Measurements from ENCODE around the gene GABBR1. TPM values are rescaled to one million over a fixed set of nuclear protein-coding genes. Genes with fewer than 3 reads are reported as not detected.
A peak's percentile ranks its signal among the peaks of the same experiment; 100 is the strongest.

Gene GABBR1
- total and polyA plus RNA-seq, 2 donors (not counting 1 experiment from before 2014, with no cell fraction given): 198 to 241 TPM

DNA sequence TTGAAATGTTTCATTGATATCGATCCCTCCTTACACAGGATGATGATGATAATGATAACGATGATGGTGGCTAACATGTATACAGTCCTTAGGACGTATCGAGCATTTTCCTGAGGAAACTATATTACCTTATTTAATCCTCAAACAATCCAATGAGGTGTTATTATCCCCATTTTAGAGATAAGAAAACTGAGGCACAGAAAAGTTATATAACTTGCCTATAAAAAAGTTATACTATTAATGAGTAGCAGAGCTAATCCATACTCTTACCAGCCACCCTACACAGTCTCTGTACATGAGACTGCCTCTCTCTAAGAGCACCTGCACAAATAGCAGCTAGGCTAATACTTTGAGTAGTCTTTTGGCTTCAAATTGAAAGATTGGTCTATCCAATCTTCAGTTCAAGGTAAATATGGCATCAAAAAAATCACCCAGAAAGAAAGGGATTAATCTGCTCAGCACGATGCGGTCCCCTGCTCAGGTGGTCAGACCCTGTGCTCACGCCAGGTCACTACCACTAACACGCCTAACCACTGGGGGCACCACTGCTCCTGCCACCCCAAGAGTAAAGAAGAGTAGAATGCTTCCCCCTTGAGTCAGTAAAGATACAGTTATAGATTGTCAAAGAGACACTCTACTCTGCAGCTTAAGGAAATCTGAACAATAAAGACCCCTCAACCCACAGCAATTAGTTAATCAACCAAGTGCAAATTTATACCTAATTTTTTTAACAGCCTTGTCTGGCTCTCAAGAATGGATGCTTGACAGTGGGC, 15.0 kb downstream of the GABBR1 start:
- Histone ChIP-seq H3K9ac (ENCODE audit: low read length) (no peak overlapping the region), H3K27ac (ENCODE audit: low read length in 2 of 2) (no peak overlapping the region), H3K79me2 (ENCODE audit: control insufficient read depth, insufficient read depth, low read length) (no peaks in the 10 kb centered on the region), H3K4me3 (ENCODE audit: control extremely low read depth in 1 of 5, extremely low read depth in 1 of 5, insufficient read depth in 1 of 5, low read depth in 2 of 5, low read length in 4 of 5) (no peak overlapping the region), H3K4me2 (replicated peaks; ENCODE audit: low read depth, low read length, poor library complexity, severe bottlenecking) (no peak overlapping the region), H3K4me1 (ENCODE audit: control insufficient read depth in 2 of 2, insufficient read depth in 2 of 2, low read length in 2 of 2) (no peaks in the 10 kb centered on the region), H3K27me3 (replicated peaks in 1 of 4; ENCODE audit: control extremely low read depth in 1 of 4, control insufficient read depth in 3 of 4, insufficient read depth in 4 of 4, low read length in 3 of 4) (no peaks in the 10 kb centered on the region), H4K20me1 (ENCODE audit: control insufficient read depth, insufficient read depth, low read length, poor library complexity, severe bottlenecking) (no peaks in the 10 kb centered on the region), H3K9me3 (ENCODE audit: control extremely low read depth in 1 of 3, control insufficient read depth in 2 of 3, insufficient read depth in 1 of 3, low read length in 2 of 3) (no peaks in the 10 kb centered on the region), H2AFZ (ENCODE audit: insufficient read depth, low read depth, low read length, poor library complexity, severe bottlenecking) (no peak overlapping the region), H3K36me3 (replicated peaks in 1 of 2; ENCODE audit: control extremely low read depth in 1 of 2, control insufficient read depth in 1 of 2, extremely low read depth in 1 of 2, insufficient read depth in 2 of 2, low read length in 1 of 2) (peaks cover 2 to 53% of the 10 kb centered on the region in 2 experiments)
- POLR2A ChIA-PET: interaction anchor here (0.6 to 0.7 kb wide), 2 partner anchors 9 to 16 kb away, joined by 3 read pairs; no protein-coding TSS in a partner anchor
- Mint-ChIP-seq H3K27me3 (no peaks in the 10 kb centered on the region), H3K9me3 (ENCODE audit: insufficient read depth) (no peaks in the 10 kb centered on the region), H3K4me1 (no peaks in the 10 kb centered on the region), H3K27ac (no peak overlapping the region), H3K4me3 (no peak overlapping the region)
- ATAC-seq (ENCODE audit: low read depth): peak; percentile 67
- intact Hi-C loops (cut with micrococcal nuclease): no loop called here
- TF ChIP-seq EZH2 (IDR thresholded peaks at IDR 0.05; ENCODE audit: borderline replicate concordance, insufficient read depth, low read depth, low read length, poor library complexity, severe bottlenecking) (no peak), CTCF (IDR thresholded peaks at IDR 0.05) (peak; percentile 38)
- no CpG with 5 or more reads among the region's 8 CpGs for WGBS (ENCODE audit: insufficient coverage)
- DNase-seq: no peak
- CTCF ChIA-PET: interaction anchor here (1.2 to 2.6 kb wide), 4 partner anchors 9 to 36 kb away, joined by 3 to 13 read pairs (median 9); no protein-coding TSS in a partner anchor

- H3K9me3 ChIP-seq (ENCODE audit: control extremely low read depth in 1 of 3, control insufficient read depth in 2 of 3, insufficient read depth in 1 of 3, low read length in 2 of 3): no peaks in the 10 kb centered on the region
- DNase-seq (no peak), ATAC-seq (ENCODE audit: low read depth) (no peak)
- no peak overlapping the region for H3K9ac ChIP-seq (ENCODE audit: low read length)
- no peak overlapping the region for H3K4me3 ChIP-seq (ENCODE audit: control extremely low read depth in 1 of 5, extremely low read depth in 1 of 5, insufficient read depth in 1 of 5, low read depth in 2 of 5, low read length in 4 of 5)
- Mint-ChIP-seq H3K4me1 (no peaks in the 10 kb centered on the region), H3K4me3 (no peak overlapping the region), H3K27ac (no peak overlapping the region), H3K27me3 (no peaks in the 10 kb centered on the region), H3K9me3 (ENCODE audit: insufficient read depth) (no peaks in the 10 kb centered on the region)
- TF ChIP-seq CTCF (IDR thresholded peaks at IDR 0.05) (no peak), EZH2 (IDR thresholded peaks at IDR 0.05; ENCODE audit: borderline replicate concordance, insufficient read depth, low read depth, low read length, poor library complexity, severe bottlenecking) (no peak)
- H3K79me2 ChIP-seq (ENCODE audit: control insufficient read depth, insufficient read depth, low read length): no peaks in the 10 kb centered on the region
- intact Hi-C loops (cut with micrococcal nuclease): no loop called here
- H3K4me1 ChIP-seq (ENCODE audit: control insufficient read depth in 2 of 2, insufficient read depth in 2 of 2, low read length in 2 of 2): no peaks in the 10 kb centered on the region
- H3K27me3 ChIP-seq (replicated peaks in 1 of 4; ENCODE audit: control extremely low read depth in 1 of 4, control insufficient read depth in 3 of 4, insufficient read depth in 4 of 4, low read length in 3 of 4): no peaks in the 10 kb centered on the region
- no peak overlapping the region for H3K27ac ChIP-seq (ENCODE audit: low read length in 2 of 2)
- POLR2A ChIA-PET: interaction anchor here (0.7 kb wide), 1 partner anchor 600 kb away, joined by 3 read pairs; no protein-coding TSS in a partner anchor
- WGBS (ENCODE audit: insufficient coverage): no CpG with 5 or more reads among the region's 4 CpGs
- no peak overlapping the region for H2AFZ ChIP-seq (ENCODE audit: insufficient read depth, low read depth, low read length, poor library complexity, severe bottlenecking)
- H3K4me2 ChIP-seq (replicated peaks; ENCODE audit: low read depth, low read length, poor library complexity, severe bottlenecking): no peak overlapping the region
- CTCF ChIA-PET: interaction anchor here (0.9 to 2.2 kb wide), 3 partner anchors 12 to 42 kb away, joined by 4 to 13 read pairs (median 8); no protein-coding TSS in a partner anchor
- H4K20me1 ChIP-seq (ENCODE audit: control insufficient read depth, insufficient read depth, low read length, poor library complexity, severe bottlenecking): no peaks in the 10 kb centered on the region
- peaks cover 6 to 73% of the 10 kb centered on the region in 2 experiments for H3K36me3 ChIP-seq (replicated peaks in 1 of 2; ENCODE audit: control extremely low read depth in 1 of 2, control insufficient read depth in 1 of 2, extremely low read depth in 1 of 2, insufficient read depth in 2 of 2, low read length in 1 of 2)
These were observed 21.6 kb downstream of the GABBR1 start for GRCh38 chr6:29611426-29611825.
